Measurements from ENCODE around the gene SERINC4.

- TF ChIP-seq POLR2A (IDR thresholded peaks at IDR 0.05; ENCODE audit: low read length) = no peak
- TF ChIP-seq GATA1 (IDR thresholded peaks at IDR 0.05; ENCODE audit: low read depth, low read length) = no peak
Measured at GRCh38 chr15:43776718-43777266, 23.2 kb downstream of the SERINC4 start, which contains the start of gene ELL3.
